Heart left ventricle (tissue), 16 donors: ENCODE data around the gene LLGL2. TPM values are rescaled to one million over a fixed set of nuclear protein-coding genes. Genes with fewer than 3 reads are reported as not detected.
"Not testable (repeated sequence)": the region's sequence is repeated elsewhere in the genome, so short reads cannot be mapped to it uniquely, and the experiment has no call there.

Experiments
- ATAC-seq, 4 donors: fragments of 200-7000 bp; cut with Tn5 transposase; one replicate each; pipeline ENCODE4 v1.9.1; 2020 to 2022; ENCODE audit warnings: moderate library complexity in 4 of 4, mild to moderate bottlenecking in 3 of 4, moderate number of reproducible peaks in 1 of 4
- DNase-seq, 5 donors: peaks; one replicate each; pipeline ENCODE4 v3.0.0-alpha.2; 2020
- H3K27ac ChIP-seq, 12 donors: fragments of 200-600 bp; sonication (generic) in 4 of 12; one replicate each; pipeline versions ENCODE4 v1.5.0 to v1.8.0; 2016 to 2022; ENCODE audit warnings: mild to moderate bottlenecking in 2 of 12
- H3K27me3 ChIP-seq, 9 donors: fragments of 200-600 bp; sonication (generic) in 2 of 9; one replicate each; pipeline versions ENCODE4 v1.5.1 to v1.8.0; 2016 to 2022; ENCODE audit warnings: mild to moderate bottlenecking in 3 of 9
- H3K36me3 ChIP-seq, 9 donors: fragments of 200-600 bp; sonication (generic) in 2 of 9; one replicate each; pipeline versions ENCODE4 v1.5.0 to v1.8.0; 2018 to 2022; ENCODE audit warnings: mild to moderate bottlenecking in 2 of 9
- H3K4me1 ChIP-seq, 12 donors: fragments of 200-600 bp; sonication (generic) in 4 of 12; one replicate each; pipeline versions ENCODE4 v1.5.0 to v1.8.0; 2016 to 2022; ENCODE audit warnings: mild to moderate bottlenecking in 3 of 12
- H3K4me3 ChIP-seq, 12 donors: fragments of 200-600 bp; sonication (generic) in 4 of 12; one replicate each; pipeline versions ENCODE4 v1.5.0 to v1.8.0; 2017 to 2022; ENCODE audit warnings: mild to moderate bottlenecking in 9 of 12, moderate library complexity in 4 of 12
- H3K9me3 ChIP-seq, 12 donors: fragments of 200-600 bp; sonication (generic) in 4 of 12; one replicate each; pipeline versions ENCODE4 v1.5.0 to v1.8.0; 2016 to 2022; ENCODE audit warnings: mild to moderate bottlenecking in 1 of 12
- CTCF ChIP-seq, 12 donors: fragments of 200-600 bp; sonication (generic) in 4 of 12; IDR thresholded peaks; one replicate each; pipeline versions ENCODE4 v1.5.0 to v1.8.0; 2018 to 2022; ENCODE audit warnings: antibody characterized with exemption in 12 of 12, mild to moderate bottlenecking in 5 of 12
- POLR2A ChIP-seq, 2 donors: fragments of 450-650 bp; IDR thresholded peaks; one replicate each; pipeline ENCODE4 v1.6.1; 2017; ENCODE audit warnings: antibody characterized with exemption in 2 of 2, mild to moderate bottlenecking in 2 of 2, moderate library complexity in 2 of 2
- WGBS, 4 donors: extraction: QIAGEN DNeasy Blood & Tissue Kit in 2 of 4; methylation state at CpG; one replicate each; pipeline versions ENCODE4 v1.1.5 to v1.1.7; 2013 to 2018; 5-methylcytosine and 5-hydroxymethylcytosine counted together
- intact Hi-C, 10 donors: fragments of 100-400 bp; cut with DNase I; formaldehyde crosslinking; loops; one replicate each; pipeline versions ENCODE4 v1.11.1 to v1.14.2; 2022
- polyA plus RNA-seq, 2 donors: library from polyadenylated mRNA; stranded (reverse); fragments of 200-250 nt; gene quantifications; one replicate each; pipeline ENCODE4 v1.2.3, GENCODE V29; 2013
- total RNA-seq, 9 donors: library from RNA; depleted of rRNA in 2 of 9; stranded (reverse); fragments of >200 nt in 2 of 9; fragmentation: NEBNext Ultra II Directional in 3 of 9; extraction: Animal tissue kit (Norgen Biotek cat#: 25700) in 3 of 9; gene quantifications; one replicate each; pipeline versions ENCODE4 v1.1.0 to v1.2.4, GENCODE V29; 2016 to 2023
- donor health status: ischemic (EF 13 %, LVEDD 7.1; RV severe dilation, severe dysfunction).
- donor health status: healthy with polysubstance abuse.
- donor health status: DM: no; HTN: yes; CAD: no.
- donor health status: DM: no; HTN: no; CAD: no.
- donor health status: ischemic (EF 25% LVEDD 6.9; RV normal size, moderate dysfunction).
- donor health status: ischemic (EF 25% LVEDD 5.7; RV mildly dilated, moderate dysfunction).
- donor health status: healthy.
- donor health status: DM: yes; HTN: yes; CAD: no.
- donor health status: ischemic (EF 35%, LVEDD 5.7; RV mildly dilated, moderate dysfunction).
- donor health status: nonischemic (EF 11% LVEDD 7.7; RV severe dilation, severe dysfunction).
- donor health status: DM: yes; HTN: yes; CAD: no.
- donor health status: PGD.
- donor health status: ischemic (EF 29% LVEDD 5.4; RV normal size, mild dysfunction).
- donor health status: nonischemic (EF 23%, LVEDD 6.1; RV moderate dilation, normal function).

LLGL2 gene
- total and polyA plus RNA-seq, 11 donors = 1.8 to 8.1 (median 3.6) TPM

- H3K9me3 ChIP-seq = no peaks in the 10 kb centered on the region
- TF ChIP-seq CTCF (IDR thresholded peaks at IDR 0.05) (no peak), POLR2A (IDR thresholded peaks at IDR 0.05) (no peak)
- peaks cover 0 to 21% (median 12%) of the 10 kb centered on the region in 9 donors for H3K36me3 ChIP-seq
- peak overlapping the region; percentile 16 to 94 (median 82) for H3K27ac ChIP-seq
- intact Hi-C loops = loop anchor here in 3 of 10 donors (2.0 to 10.0 kb wide), 3 partner anchors 35 to 52 kb away; partner anchors contain the start of gene CASKIN2 (in 2 of the 3)
- WGBS, 4 donors = 23 to 38% (median 34%) methylated on average over 9 to 11 of the region's 11 CpGs
- ATAC-seq (peak in 1 of 4 donors; percentile 27), DNase-seq (no peak)
- H3K4me1 ChIP-seq = peaks cover 17 to 77% (median 46%) of the 10 kb centered on the region in 12 donors
- H3K27me3 ChIP-seq = no peaks in the 10 kb centered on the region
- peak overlapping the region in 8 of 12 donors; percentile 16 to 48 (median 32) for H3K4me3 ChIP-seq
These were observed 48.6 kb upstream of the LLGL2 start for GRCh38 chr17:75476752-75477489.

- not testable (repeated sequence) for H3K9me3 ChIP-seq, ATAC-seq, H3K27me3 ChIP-seq, DNase-seq
- H3K27ac ChIP-seq = peak overlapping the region in 11 of 12 donors; percentile 74 to 94 (median 83)
- 66 to 92% (median 75%) methylated on average over 4 to 11 of the region's 11 CpGs for WGBS, 4 donors
- H3K36me3 ChIP-seq = peaks cover 0 to 16% (median 7%) of the 10 kb centered on the region in 9 donors
- H3K4me1 ChIP-seq = peaks cover 17 to 77% (median 49%) of the 10 kb centered on the region in 12 donors
- intact Hi-C loops = loop anchor here in 3 of 10 donors (2.0 to 10.0 kb wide), 3 partner anchors 35 to 53 kb away; partner anchors contain the start of gene CASKIN2 (in 2 of the 3)
- peak overlapping the region in 3 of 12 donors; percentile 22 to 48 (median 39) for H3K4me3 ChIP-seq
These were observed 48.0 kb upstream of the LLGL2 start for GRCh38 chr17:75477490-75477862.

GRCh38 chr17:75478508-75478907 is 47.0 kb upstream of the LLGL2 start:
- peaks cover 0 to 5% (median 0%) of the 10 kb centered on the region in 9 donors for H3K36me3 ChIP-seq
- DNase-seq (no peak), ATAC-seq (no peak)
- no peak overlapping the region for H3K4me3 ChIP-seq
- 65 to 74% (median 67%) methylated on average over 7 of the region's 7 CpGs for WGBS, 4 donors
- H3K27ac ChIP-seq = peak overlapping the region in 2 of 12 donors; percentile 25 to 41
- intact Hi-C loops = loop anchor here in 2 of 10 donors (5.0 to 10.0 kb wide), 2 partner anchors 36 to 54 kb away; no protein-coding TSS in a partner anchor
- TF ChIP-seq CTCF (IDR thresholded peaks at IDR 0.05) (no peak), POLR2A (IDR thresholded peaks at IDR 0.05) (no peak)
- H3K9me3 ChIP-seq = no peaks in the 10 kb centered on the region
- peaks cover 17 to 68% (median 45%) of the 10 kb centered on the region in 12 donors for H3K4me1 ChIP-seq
- no peaks in the 10 kb centered on the region for H3K27me3 ChIP-seq

GRCh38 chr17:75480281-75480680 is 45.2 kb upstream of the LLGL2 start:
- 91 to 96% (median 95%) methylated on average over 5 to 6 of the region's 6 CpGs for WGBS, 4 donors
- ATAC-seq = no peak
- intact Hi-C loops = no loop called here

More at GRCh38 chr17:75480281-75480680, 45.2 kb upstream of the LLGL2 start:
- Histone ChIP-seq H3K4me3 (no peak overlapping the region), H3K4me1 (peaks cover 13 to 61% (median 40%) of the 10 kb centered on the region in 12 donors), H3K36me3 (no peaks in the 10 kb centered on the region), H3K27ac (no peak overlapping the region), H3K9me3 (no peaks in the 10 kb centered on the region), H3K27me3 (no peaks in the 10 kb centered on the region)
- peak in 1 of 5 donors; percentile 7 for DNase-seq
- TF ChIP-seq POLR2A (IDR thresholded peaks at IDR 0.05) = no peak
- TF ChIP-seq CTCF (IDR thresholded peaks at IDR 0.05) = no peak
